Activated CD4-positive, CD25-positive, alpha-beta regulatory T cell treated with anti-CD3 and anti-CD28 coated beads, Interleukin-2, amount 50 U/mL, for 16 hours (primary cell): ENCODE data around the gene TTC7B.
"Not testable (repeated sequence)": the region's sequence is repeated elsewhere in the genome, so short reads cannot be mapped to it uniquely, and the experiment has no call there.

Source experiments
- DNase-seq: peaks from one replicate; pipeline ENCODE4 v3.0.0-alpha.2; 2020; ENCODE audit warnings: low read depth, low spot score

Gene TTC7B

GRCh38 chr14:90530523-90530922 lies 285.7 kb downstream of the TTC7B start:
- DNase-seq: no peak

- no peak for DNase-seq
Measured at GRCh38 chr14:90527978-90528377, 288.3 kb downstream of the TTC7B start.

- DNase-seq: not testable (repeated sequence)
Measured at GRCh38 chr14:90526536-90526935, 289.7 kb downstream of the TTC7B start.

- not testable (repeated sequence) for DNase-seq
Measured at GRCh38 chr14:90525353-90526028, 290.7 kb downstream of the TTC7B start.

- no peak for DNase-seq
Measured at GRCh38 chr14:90523961-90524875, 292.0 kb downstream of the TTC7B start.

GRCh38 chr14:90523544-90523943 lies 292.7 kb downstream of the TTC7B start:
- DNase-seq: no peak

- DNase-seq: no peak
Measured at GRCh38 chr14:90522571-90523191, 293.5 kb downstream of the TTC7B start.

- DNase-seq: no peak
Measured at GRCh38 chr14:90521930-90522483, 294.2 kb downstream of the TTC7B start.

- no peak for DNase-seq
Measured at GRCh38 chr14:90521084-90521929, 294.9 kb downstream of the TTC7B start.

- DNase-seq: no peak
Measured at GRCh38 chr14:90520326-90520725, 295.9 kb downstream of the TTC7B start.

GRCh38 chr14:90519262-90519920 lies 296.8 kb downstream of the TTC7B start:
- no peak for DNase-seq

GRCh38 chr14:90518941-90519256 lies 297.3 kb downstream of the TTC7B start:
- peak; percentile 7 for DNase-seq

- no peak for DNase-seq
Measured at GRCh38 chr14:90518069-90518940, 297.9 kb downstream of the TTC7B start.

GRCh38 chr14:90517076-90517841 lies 299.0 kb downstream of the TTC7B start:
- no peak for DNase-seq

- DNase-seq: no peak
Measured at GRCh38 chr14:90514566-90514965, 301.7 kb downstream of the TTC7B start.

- DNase-seq: no peak
Measured at GRCh38 chr14:90514015-90514398, 302.2 kb downstream of the TTC7B start.

GRCh38 chr14:90513161-90514014 lies 302.8 kb downstream of the TTC7B start:
- no peak for DNase-seq

GRCh38 chr14:90512329-90512991 lies 303.8 kb downstream of the TTC7B start:
- no peak for DNase-seq
